B cell (primary cell): ENCODE measurements around the gene ANTXR1. TPM values are rescaled to one million over a fixed set of nuclear protein-coding genes. Genes with fewer than 3 reads are reported as not detected.

Source experiments
- ATAC-seq: fragments of 200-7000 bp; cut with Tn5 transposase; one replicate; pipeline ENCODE4 v1.10.0; 2021; ENCODE audit warnings: low read depth, mild to moderate bottlenecking, moderate number of reproducible peaks, moderate library complexity
- CTCF ChIA-PET: fragments of 350-600 bp; sonication (Branson Sonifier 250); formaldehyde crosslinking; loops from one replicate; lab custom pipeline; 2021; ENCODE audit warnings: antibody characterized with exemption, inconsistent platforms; lab: Charles Lee
- POLR2A ChIA-PET: fragments of 350-600 bp; sonication (Branson Sonifier 250); formaldehyde crosslinking; loops from one replicate; lab custom pipeline; 2021; ENCODE audit warnings: antibody characterized with exemption; lab: Charles Lee
- DNase-seq: peaks from one replicate; pipeline ENCODE4 v3.0.0; 2013
- H2AFZ ChIP-seq: 2 replicates; pipeline ENCODE4 v1.6.1; 2012; ENCODE audit warnings: mild to moderate bottlenecking, low read depth, low read length; ENCODE audit not compliant: insufficient read depth, poor library complexity, severe bottlenecking
- H3K27ac ChIP-seq, 2 donors: 1 replicate in 1 of 2; 2 replicates in 1 of 2; pipeline ENCODE4 v1.5.1; 2012 to 2013; ENCODE audit warnings: low read length in 2 of 2, mild to moderate bottlenecking in 2 of 2, moderate library complexity in 1 of 2
- H3K27me3 ChIP-seq, 4 experiments: fragments of 200-600 bp in 1 of 4; sonication (generic) in 1 of 4; replicated peaks in 1 of 4; 1 replicate in 2 of 4; 2 replicates in 2 of 4; pipeline versions ENCODE4 v1.6.1 to v1.7.0; 2013 to 2016; ENCODE audit warnings: low read length in 3 of 4, mild to moderate bottlenecking in 2 of 4, mixed read lengths in 1 of 4, moderate library complexity in 1 of 4; ENCODE audit not compliant: insufficient read depth in 4 of 4, control insufficient read depth in 3 of 4; ENCODE audit errors: control extremely low read depth in 1 of 4
- H3K36me3 ChIP-seq, 2 experiments: replicated peaks in 1 of 2; 1 replicate in 1 of 2; 2 replicates in 1 of 2; pipeline versions ENCODE4 v1.6.1 to v1.7.1; 2013; ENCODE audit warnings: low read length in 1 of 2; ENCODE audit not compliant: insufficient read depth in 2 of 2, control insufficient read depth in 1 of 2; ENCODE audit errors: control extremely low read depth in 1 of 2, extremely low read depth in 1 of 2
- H3K4me1 ChIP-seq, 2 donors: fragments of 200-600 bp in 1 of 2; sonication (generic) in 1 of 2; 1 replicate in 1 of 2; 2 replicates in 1 of 2; pipeline versions ENCODE4 v1.5.1 to v1.6.1; 2013 to 2017; ENCODE audit warnings: low read length in 2 of 2; ENCODE audit not compliant: control insufficient read depth in 2 of 2, insufficient read depth in 2 of 2
- H3K4me2 ChIP-seq: replicated peaks from 2 replicates; pipeline ENCODE3; 2012; ENCODE audit warnings: mild to moderate bottlenecking, low read depth, low read length; ENCODE audit not compliant: poor library complexity, severe bottlenecking
- H3K4me3 ChIP-seq, 5 experiments: fragments of 200-600 bp in 1 of 5; sonication (generic) in 1 of 5; 1 replicate in 3 of 5; 2 replicates in 2 of 5; pipeline versions ENCODE4 v1.5.1 to v1.7.0; 2011 to 2016; ENCODE audit warnings: low read length in 4 of 5, mild to moderate bottlenecking in 4 of 5, low read depth in 2 of 5, control low read depth in 1 of 5, moderate library complexity in 1 of 5; ENCODE audit not compliant: insufficient read depth in 1 of 5; ENCODE audit errors: control extremely low read depth in 1 of 5, extremely low read depth in 1 of 5
- H3K79me2 ChIP-seq: fragments of 200-600 bp; sonication (generic); one replicate; pipeline ENCODE4 v1.6.0; 2016; ENCODE audit warnings: low read length; ENCODE audit not compliant: control insufficient read depth, insufficient read depth
- H3K9ac ChIP-seq: fragments of 200-600 bp; sonication (generic); 2 replicates; pipeline ENCODE4 v1.6.1; 2017; ENCODE audit warnings: mild to moderate bottlenecking, low read length, moderate library complexity
- H3K9me3 ChIP-seq, 3 donors: one replicate each; pipeline versions ENCODE4 v1.6.1 to v1.7.1; 2013; ENCODE audit warnings: low read length in 2 of 3; ENCODE audit not compliant: control insufficient read depth in 2 of 3, insufficient read depth in 1 of 3; ENCODE audit errors: control extremely low read depth in 1 of 3
- H4K20me1 ChIP-seq: 2 replicates; pipeline ENCODE4 v1.6.0; 2012; ENCODE audit warnings: mild to moderate bottlenecking, low read length; ENCODE audit not compliant: insufficient read depth, control insufficient read depth, poor library complexity, severe bottlenecking
- H3K27ac Mint-ChIP-seq: one replicate; pipeline ENCODE4 v1.8.0; 2021; ENCODE audit warnings: mixed read lengths
- H3K27me3 Mint-ChIP-seq: one replicate; pipeline ENCODE4 v1.8.0; 2021; ENCODE audit warnings: mixed read lengths
- H3K4me1 Mint-ChIP-seq: one replicate; pipeline ENCODE4 v1.8.0; 2021; ENCODE audit warnings: mixed read lengths
- H3K4me3 Mint-ChIP-seq: one replicate; pipeline ENCODE4 v1.8.0; 2021; ENCODE audit warnings: mixed read lengths
- H3K9me3 Mint-ChIP-seq: one replicate; pipeline ENCODE4 v1.8.0; 2022; ENCODE audit warnings: mixed read lengths; ENCODE audit not compliant: insufficient read depth
- CTCF ChIP-seq: fragments of 200-600 bp; IDR thresholded peaks from one replicate; pipeline ENCODE4 v1.8.0; 2022; ENCODE audit warnings: antibody characterized with exemption, mild to moderate bottlenecking
- EZH2 ChIP-seq: IDR thresholded peaks from 2 replicates; pipeline ENCODE4 v1.6.1; 2012; ENCODE audit warnings: borderline replicate concordance, low read depth, mild to moderate bottlenecking, moderate library complexity, low read length; ENCODE audit not compliant: insufficient read depth, poor library complexity, severe bottlenecking
- WGBS: methylation state at CpG from one replicate; pipeline ENCODE4 v1.1.5; 2013; ENCODE audit warnings: missing lambda C conversion rate; ENCODE audit not compliant: insufficient coverage; 5-methylcytosine and 5-hydroxymethylcytosine counted together
- intact Hi-C: fragments of 100-400 bp; cut with micrococcal nuclease; formaldehyde crosslinking; loops from one replicate; pipeline ENCODE4 v1.10.0; 2022
- polyA plus RNA-seq: library from polyadenylated mRNA; depleted of rRNA; stranded (reverse); fragments of >200 nt; gene quantifications from 2 replicates; pipeline ENCODE4 v1.2.3, GENCODE V29; 2012
- total RNA-seq, 2 donors: library from RNA; stranded (reverse); fragments of 120-200 nt in 1 of 2; gene quantifications; 1 replicate in 1 of 2; 2 replicates in 1 of 2; pipeline versions ENCODE4 v1.2.3 to v1.2.4, GENCODE V29; 2013 to 2022

ANTXR1 gene
- total and polyA plus RNA-seq, 2 donors (not counting 1 experiment from before 2014, with no cell fraction given) = not detected

DNA sequence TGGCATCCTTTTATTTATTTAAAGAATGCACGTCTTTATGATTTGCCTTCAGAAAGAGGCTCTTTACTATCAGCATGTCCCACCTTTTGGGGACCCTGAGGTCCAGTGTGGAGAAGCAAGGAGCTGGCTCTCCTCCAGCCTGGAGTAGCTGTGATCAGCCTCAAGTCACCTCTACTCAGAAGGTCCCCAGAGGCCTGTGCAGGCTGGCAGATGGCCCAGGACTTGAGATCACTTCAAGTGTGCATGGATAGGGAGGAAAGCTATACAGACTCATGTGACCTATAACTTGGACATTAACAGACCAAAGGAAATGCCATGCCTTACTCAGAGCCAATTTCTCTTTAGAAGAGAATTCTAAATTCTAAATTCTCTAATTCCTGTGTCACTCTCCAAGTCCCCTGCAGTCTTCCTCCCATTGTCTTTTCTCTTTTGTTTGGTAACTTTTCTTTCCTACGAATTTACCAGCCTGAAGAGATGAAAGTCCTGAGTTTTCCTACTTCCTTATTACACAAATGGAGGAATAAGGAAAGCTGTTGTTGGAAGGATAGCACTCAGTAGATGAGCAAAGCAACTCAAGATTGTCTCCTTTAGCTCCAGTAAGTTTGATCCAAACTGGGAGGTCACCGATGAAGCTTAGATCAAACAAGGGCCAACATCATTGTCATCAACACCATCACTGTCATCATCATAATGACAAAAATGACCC lies 210.1 kb downstream of the ANTXR1 start:
- Histone ChIP-seq H3K79me2 (no peaks in the 10 kb centered on the region), H2AFZ (no peak overlapping the region), H3K9ac (no peak overlapping the region), H3K4me3 (no peak overlapping the region), H4K20me1 (no peaks in the 10 kb centered on the region), H3K9me3 (no peaks in the 10 kb centered on the region), H3K4me1 (no peaks in the 10 kb centered on the region), H3K27me3 (peaks cover 0 to 6% (median 0%) of the 10 kb centered on the region in 4 experiments), H3K36me3 (no peaks in the 10 kb centered on the region), H3K27ac (no peak overlapping the region), H3K4me2 (no peak overlapping the region)
- TF ChIP-seq EZH2 = no peak
- no peak for TF ChIP-seq CTCF
- ChIA-PET POLR2A (no interaction called here), CTCF (no interaction called here)
- DNase-seq (no peak), ATAC-seq (no peak)
- no peaks in the 10 kb centered on the region for H3K4me1 Mint-ChIP-seq
- peaks cover 31% of the 10 kb centered on the region for H3K27me3 Mint-ChIP-seq
- H3K9me3 Mint-ChIP-seq = no peaks in the 10 kb centered on the region
- intact Hi-C loops = no loop called here
- no CpG with 5 or more reads among the region's 3 CpGs for WGBS
- H3K27ac Mint-ChIP-seq = no peak overlapping the region
- no peak overlapping the region for H3K4me3 Mint-ChIP-seq

DNA sequence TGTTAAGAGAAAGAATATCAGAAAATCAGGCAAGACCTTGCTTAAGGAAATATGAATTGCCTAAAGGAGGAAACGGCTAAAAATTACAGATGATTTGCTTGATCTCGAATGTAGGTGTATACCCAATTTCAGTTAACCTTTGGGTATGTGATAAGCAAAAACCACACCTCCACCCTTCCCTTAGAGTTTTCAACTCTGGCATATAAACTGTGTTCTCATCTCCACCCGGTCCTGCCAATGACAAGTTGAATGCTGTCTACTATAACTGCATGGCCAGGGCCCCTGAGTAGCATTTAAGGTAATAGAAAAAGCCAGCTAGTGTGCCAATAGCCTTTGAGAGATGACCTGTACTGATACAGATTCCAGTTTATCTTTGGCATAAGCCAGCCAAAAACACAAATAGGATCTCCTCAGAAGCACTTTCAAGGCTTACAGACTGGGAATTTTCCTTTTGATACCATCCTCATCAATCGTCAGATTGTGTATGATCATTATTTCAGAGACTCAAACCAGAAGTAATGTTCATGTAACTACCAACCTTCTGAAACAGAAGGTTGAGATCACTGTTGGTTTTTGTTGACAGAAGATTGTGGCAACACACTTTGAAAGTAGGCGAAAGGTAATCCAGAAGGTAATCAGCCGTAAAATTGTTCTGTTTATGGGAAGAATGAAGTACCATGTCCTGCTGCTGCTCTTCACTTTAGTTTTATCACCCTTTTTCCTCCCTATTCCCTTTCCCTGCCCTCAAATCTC lies 211.0 kb downstream of the ANTXR1 start:
- ATAC-seq = no peak
- Histone ChIP-seq H3K4me2 (no peak overlapping the region), H3K36me3 (no peaks in the 10 kb centered on the region), H3K4me1 (no peaks in the 10 kb centered on the region), H4K20me1 (no peaks in the 10 kb centered on the region), H3K27ac (no peak overlapping the region), H3K27me3 (peaks cover 0 to 6% (median 0%) of the 10 kb centered on the region in 4 experiments), H2AFZ (no peak overlapping the region), H3K9ac (no peak overlapping the region), H3K9me3 (no peaks in the 10 kb centered on the region), H3K79me2 (no peaks in the 10 kb centered on the region), H3K4me3 (no peak overlapping the region)
- intact Hi-C loops = no loop called here
- Mint-ChIP-seq H3K27me3 (peaks cover 32% of the 10 kb centered on the region), H3K27ac (no peak overlapping the region), H3K4me3 (no peak overlapping the region), H3K9me3 (no peaks in the 10 kb centered on the region), H3K4me1 (no peaks in the 10 kb centered on the region)
- DNase-seq = no peak
- TF ChIP-seq CTCF (no peak), EZH2 (no peak)
- no CpG with 5 or more reads among the region's 6 CpGs for WGBS
- ChIA-PET CTCF (no interaction called here), POLR2A (no interaction called here)
